GM18517 (cell line): ENCODE data around the gene PAX7.
"Not testable (repeated sequence)": the region's sequence is repeated elsewhere in the genome, so short reads cannot be mapped to it uniquely, and the experiment has no call there.

Experiments used
- ATAC-seq: cut with Tn5 transposase; IDR thresholded peaks from one replicate; pipeline ENCODE4 v1.9.1; 2021; ENCODE audit warnings: mild to moderate bottlenecking, moderate library complexity; ENCODE audit not compliant: unreplicated experiment

The PAX7 gene

GRCh38 chr1:18657506-18658201 lies 27.0 kb downstream of the PAX7 start:
- ATAC-seq, result no peak

GRCh38 chr1:18658831-18659230 lies 28.2 kb downstream of the PAX7 start:
- ATAC-seq, result no peak

- no peak for ATAC-seq
Observed at GRCh38 chr1:18661404-18662285, 31.0 kb downstream of the PAX7 start.

GRCh38 chr1:18662286-18662639 lies 31.6 kb downstream of the PAX7 start:
- ATAC-seq, result no peak

- no peak for ATAC-seq
Observed at GRCh38 chr1:18666317-18666920, 35.8 kb downstream of the PAX7 start.

- ATAC-seq, result no peak
Observed at GRCh38 chr1:18667333-18667732, 36.7 kb downstream of the PAX7 start.

- no peak for ATAC-seq
Observed at GRCh38 chr1:18668046-18668445, 37.4 kb downstream of the PAX7 start.

- no peak for ATAC-seq
Observed at GRCh38 chr1:18668750-18669404, 38.2 kb downstream of the PAX7 start.

GRCh38 chr1:18670121-18670867 lies 39.6 kb downstream of the PAX7 start:
- no peak for ATAC-seq

- no peak for ATAC-seq
Observed at GRCh38 chr1:18670868-18671225, 40.2 kb downstream of the PAX7 start.

GRCh38 chr1:18673976-18674375 lies 43.3 kb downstream of the PAX7 start:
- ATAC-seq, result no peak

- ATAC-seq, result no peak
Observed at GRCh38 chr1:18676332-18676781, 45.7 kb downstream of the PAX7 start.

GRCh38 chr1:18681423-18681835 lies 50.8 kb downstream of the PAX7 start:
- ATAC-seq, result no peak

GRCh38 chr1:18682375-18682774 lies 51.7 kb downstream of the PAX7 start:
- ATAC-seq, result no peak

GRCh38 chr1:18684303-18684702 lies 53.7 kb downstream of the PAX7 start:
- no peak for ATAC-seq

- no peak for ATAC-seq
Observed at GRCh38 chr1:18686540-18686939, 55.9 kb downstream of the PAX7 start.

- no peak for ATAC-seq
Observed at GRCh38 chr1:18687273-18687672, 56.6 kb downstream of the PAX7 start.

GRCh38 chr1:18691648-18692047 lies 61.0 kb downstream of the PAX7 start:
- ATAC-seq, result no peak

- no peak for ATAC-seq
Observed at GRCh38 chr1:18693256-18694098, 62.8 kb downstream of the PAX7 start.

- not testable (repeated sequence) for ATAC-seq
Observed at GRCh38 chr1:18694289-18694688, 63.6 kb downstream of the PAX7 start.
